Neural progenitor cell (in vitro differentiated cells): Measurements from ENCODE around the gene LPA. TPM values are rescaled to one million over a fixed set of nuclear protein-coding genes. Genes with fewer than 3 reads are reported as not detected.

Experiments
- DNase-seq: peaks from one replicate; pipeline ENCODE4 v3.0.0-alpha.2; 2016; ENCODE audit warnings: low spot score
- H2AFZ ChIP-seq: fragments of 200-600 bp; sonication (generic); replicated peaks from 2 replicates; pipeline ENCODE4 v1.6.1; 2016; ENCODE audit warnings: antibody characterized with exemption
- H3F3A ChIP-seq: fragments of 200-600 bp; sonication (generic); 2 replicates; pipeline ENCODE4 v1.6.1; 2016; ENCODE audit warnings: antibody characterized with exemption, low read depth
- H3K27ac ChIP-seq: fragments of 200-600 bp; sonication (generic); 2 replicates; pipeline ENCODE4 v1.5.1; 2016; ENCODE audit warnings: mild to moderate bottlenecking
- H3K27me3 ChIP-seq: fragments of 200-600 bp; sonication (generic); 2 replicates; pipeline ENCODE4 v1.6.1; 2016; ENCODE audit warnings: mild to moderate bottlenecking, moderate library complexity
- H3K36me3 ChIP-seq: fragments of 200-600 bp; sonication (generic); 2 replicates; pipeline ENCODE4 v1.5.1; 2016
- H3K4me1 ChIP-seq: fragments of 200-600 bp; sonication (generic); 2 replicates; pipeline ENCODE4 v1.6.1; 2016; ENCODE audit warnings: mixed run types
- H3K4me2 ChIP-seq: fragments of 200-600 bp; sonication (generic); 2 replicates; pipeline ENCODE4 v1.6.1; 2016
- H3K4me3 ChIP-seq: fragments of 200-600 bp; sonication (generic); 2 replicates; pipeline ENCODE4 v1.5.1; 2016
- H3K79me2 ChIP-seq: fragments of 200-600 bp; sonication (generic); 2 replicates; pipeline ENCODE4 v1.6.1; 2016; ENCODE audit warnings: low read depth
- H3K9ac ChIP-seq: fragments of 200-600 bp; sonication (generic); 2 replicates; pipeline ENCODE4 v1.6.1; 2016
- H3K9me3 ChIP-seq: fragments of 200-600 bp; sonication (generic); 2 replicates; pipeline ENCODE4 v1.5.1; 2016; ENCODE audit warnings: low read depth
- H4K20me1 ChIP-seq: fragments of 200-600 bp; sonication (generic); 2 replicates; pipeline ENCODE4 v1.6.1; 2016; ENCODE audit warnings: low read depth
- H3K27ac Mint-ChIP-seq: 3 replicates; pipeline ENCODE4 v1.8.0; 2021; ENCODE audit warnings: mixed read lengths
- H3K27me3 Mint-ChIP-seq: 2 replicates; pipeline ENCODE4 v1.8.0; 2022; ENCODE audit warnings: low read depth, mild to moderate bottlenecking, inconsistent platforms, moderate library complexity, mixed read lengths; ENCODE audit not compliant: insufficient read depth
- H3K36me3 Mint-ChIP-seq: 3 replicates; pipeline ENCODE4 v1.8.0; 2021; ENCODE audit warnings: mixed read lengths
- H3K4me1 Mint-ChIP-seq: 3 replicates; pipeline ENCODE4 v1.8.0; 2021; ENCODE audit warnings: mixed read lengths
- H3K4me3 Mint-ChIP-seq: 3 replicates; pipeline ENCODE4 v1.8.0; 2021; ENCODE audit warnings: mild to moderate bottlenecking, moderate library complexity, mixed read lengths
- H3K9me3 Mint-ChIP-seq: 3 replicates; pipeline ENCODE4 v1.8.0; 2020; ENCODE audit warnings: mixed read lengths
- CTCF ChIP-seq: fragments of 200-600 bp; sonication (generic); IDR thresholded peaks from 2 replicates; pipeline ENCODE4 v1.5.1; 2017; ENCODE audit warnings: antibody characterized with exemption, mild to moderate bottlenecking
- EZH2 ChIP-seq: fragments of 200-600 bp; sonication (generic); IDR thresholded peaks from 2 replicates; pipeline ENCODE4 v1.6.1; 2017; ENCODE audit warnings: antibody characterized with exemption, mild to moderate bottlenecking, moderate library complexity
- EZH2phosphoT487 ChIP-seq: fragments of 200-600 bp; sonication (generic); IDR thresholded peaks from 2 replicates; pipeline ENCODE4 v1.6.1; 2017; ENCODE audit warnings: antibody characterized with exemption
- total RNA-seq: library from RNA; depleted of rRNA; stranded (reverse); fragments of >200 nt; gene quantifications from 2 replicates; pipeline ENCODE4 v1.2.3, GENCODE V29; 2015; ENCODE audit warnings: low replicate concordance

Gene LPA
- total RNA-seq, 1 donor from 2014 or later, result not detected

GRCh38 chr6:160509610-160510009, 154.5 kb downstream of the LPA start:
- H3K36me3 ChIP-seq, result no peaks in the 10 kb centered on the region
- Mint-ChIP-seq H3K4me3 (no peak overlapping the region), H3K27me3 (peaks cover 3% of the 10 kb centered on the region), H3K4me1 (no peaks in the 10 kb centered on the region), H3K27ac (no peak overlapping the region), H3K9me3 (peaks cover 5% of the 10 kb centered on the region), H3K36me3 (no peaks in the 10 kb centered on the region)
- H2AFZ ChIP-seq, result no peak overlapping the region
- H3K4me1 ChIP-seq, result no peaks in the 10 kb centered on the region
- TF ChIP-seq EZH2, result no peak
- no peak for TF ChIP-seq EZH2phosphoT487
- TF ChIP-seq CTCF, result no peak
- no peak for DNase-seq
- H3K4me3 ChIP-seq, result no peak overlapping the region
- H3K27ac ChIP-seq, result no peak overlapping the region
- no peaks in the 10 kb centered on the region for H3F3A ChIP-seq
- no peaks in the 10 kb centered on the region for H3K27me3 ChIP-seq
- H3K9me3 ChIP-seq, result no peaks in the 10 kb centered on the region
- H3K4me2 ChIP-seq, result no peak overlapping the region
- H3K79me2 ChIP-seq, result no peaks in the 10 kb centered on the region
- H4K20me1 ChIP-seq, result no peaks in the 10 kb centered on the region
- no peak overlapping the region for H3K9ac ChIP-seq

- Histone ChIP-seq H3K79me2 (no peaks in the 10 kb centered on the region), H3K9ac (no peak overlapping the region), H4K20me1 (no peaks in the 10 kb centered on the region), H3F3A (no peaks in the 10 kb centered on the region), H3K27ac (no peak overlapping the region), H3K9me3 (no peaks in the 10 kb centered on the region), H3K4me1 (no peaks in the 10 kb centered on the region), H3K4me2 (no peak overlapping the region), H3K36me3 (no peaks in the 10 kb centered on the region), H3K27me3 (no peaks in the 10 kb centered on the region), H2AFZ (no peak overlapping the region), H3K4me3 (no peak overlapping the region)
- no peak overlapping the region for H3K27ac Mint-ChIP-seq
- no peak overlapping the region for H3K4me3 Mint-ChIP-seq
- H3K27me3 Mint-ChIP-seq, result peaks cover 3% of the 10 kb centered on the region
- H3K36me3 Mint-ChIP-seq, result no peaks in the 10 kb centered on the region
- TF ChIP-seq EZH2 (no peak), CTCF (no peak), EZH2phosphoT487 (no peak)
- no peak for DNase-seq
- peaks cover 13% of the 10 kb centered on the region for H3K9me3 Mint-ChIP-seq
- no peaks in the 10 kb centered on the region for H3K4me1 Mint-ChIP-seq
Measured at GRCh38 chr6:160508599-160508998, 155.5 kb downstream of the LPA start.

- Histone ChIP-seq H3K27me3 (no peaks in the 10 kb centered on the region), H3K9me3 (no peaks in the 10 kb centered on the region), H3K4me3 (no peak overlapping the region), H4K20me1 (no peaks in the 10 kb centered on the region), H3K79me2 (no peaks in the 10 kb centered on the region), H2AFZ (no peak overlapping the region), H3K27ac (no peak overlapping the region), H3K9ac (no peak overlapping the region), H3K36me3 (no peaks in the 10 kb centered on the region), H3K4me1 (no peaks in the 10 kb centered on the region), H3F3A (no peaks in the 10 kb centered on the region), H3K4me2 (no peak overlapping the region)
- Mint-ChIP-seq H3K4me1 (no peaks in the 10 kb centered on the region), H3K36me3 (no peaks in the 10 kb centered on the region), H3K27me3 (peaks cover 3% of the 10 kb centered on the region), H3K4me3 (no peak overlapping the region), H3K27ac (peak overlapping the region; percentile 5), H3K9me3 (peaks cover 18% of the 10 kb centered on the region)
- TF ChIP-seq EZH2, result no peak
- TF ChIP-seq CTCF, result no peak
- TF ChIP-seq EZH2phosphoT487, result no peak
- no peak for DNase-seq
Measured at GRCh38 chr6:160507420-160507819, 156.7 kb downstream of the LPA start.
